Measurements from ENCODE around the gene EDEM2.
"Not testable (repeated sequence)": the region's sequence is repeated elsewhere in the genome, so short reads cannot be mapped to it uniquely, and the experiment has no call there.

EDEM2 gene

DNA sequence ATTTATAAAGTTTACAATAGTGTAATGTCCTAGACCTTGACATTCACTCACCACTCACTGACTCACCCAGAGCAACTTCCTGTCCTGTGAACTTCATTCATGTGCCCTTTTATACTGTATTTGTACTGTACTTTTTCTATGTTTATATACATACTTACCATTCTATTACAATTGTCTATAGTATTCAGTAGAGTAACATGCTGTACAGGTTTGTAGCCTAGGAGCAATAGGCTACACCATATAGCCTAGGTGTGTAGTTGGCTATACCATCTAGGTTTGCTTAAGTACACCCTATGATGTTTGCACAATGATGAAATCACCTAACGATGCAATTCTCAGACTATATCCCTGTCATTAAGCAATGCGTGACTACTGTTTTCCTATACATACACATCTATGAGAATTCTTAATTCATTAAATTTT lies 17.5 kb downstream of the EDEM2 start:
- no peak for DNase-seq (ENCODE audit: low spot score)

GRCh38 chr20:35125753-35126152 lies 21.4 kb downstream of the EDEM2 start:
- DNase-seq (ENCODE audit: low spot score), result no peak

DNA sequence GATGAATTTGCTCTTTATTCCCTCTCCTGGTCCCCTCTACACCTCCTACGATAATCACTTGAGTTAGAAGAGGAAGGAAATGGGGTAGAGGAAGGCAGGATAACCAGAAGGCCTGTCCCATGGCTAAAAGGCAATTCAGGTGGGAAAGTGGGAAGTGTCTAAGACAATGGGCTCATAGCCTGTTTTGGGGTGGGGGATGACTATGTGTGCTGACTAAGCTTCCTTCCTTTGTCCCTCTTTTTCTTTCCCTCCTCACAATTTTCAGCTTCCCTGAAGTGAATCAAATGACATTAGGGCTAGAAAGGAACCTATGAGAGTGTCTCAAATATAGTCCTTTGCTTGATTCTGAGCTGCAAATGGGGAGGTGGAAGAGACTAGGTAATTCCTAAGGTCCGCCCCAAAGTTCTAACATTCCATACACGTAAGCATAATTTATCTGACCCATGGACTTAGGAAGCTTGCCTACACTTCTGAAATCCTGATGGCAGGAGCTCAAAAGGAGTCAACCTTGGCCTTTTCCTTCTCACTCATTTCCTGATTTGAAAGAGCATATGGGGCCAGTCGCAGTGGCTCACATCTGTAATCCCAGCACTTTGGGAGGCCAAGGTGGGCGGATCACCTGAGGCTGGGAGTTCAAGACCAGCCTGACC lies 24.3 kb downstream of the EDEM2 start:
- no peak for DNase-seq (ENCODE audit: low spot score)

DNA sequence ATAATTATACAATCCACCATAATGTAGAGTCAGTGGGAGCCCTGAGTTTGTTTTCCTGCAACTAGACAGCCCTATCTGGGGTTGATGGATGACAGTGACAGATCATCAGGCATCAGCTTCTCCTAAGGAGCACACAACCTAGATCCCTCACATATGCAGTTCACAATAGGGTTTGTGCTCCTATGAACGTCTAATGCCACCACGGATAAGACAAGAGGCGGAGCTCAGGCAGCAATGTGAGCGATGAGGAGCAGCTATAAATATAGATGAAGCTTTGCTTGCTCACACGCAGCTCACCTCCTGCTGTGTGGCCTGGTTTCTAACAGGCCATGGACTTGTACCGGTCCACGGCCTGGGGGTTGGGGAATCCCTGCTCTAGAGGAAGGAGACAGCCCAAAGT lies 25.9 kb downstream of the EDEM2 start:
- no peak for DNase-seq (ENCODE audit: low spot score)

GRCh38 chr20:35120012-35120701 lies 27.0 kb downstream of the EDEM2 start:
- DNase-seq (ENCODE audit: low spot score), result no peak

GRCh38 chr20:35117629-35118028 lies 29.5 kb downstream of the EDEM2 start:
- no peak for DNase-seq (ENCODE audit: low spot score)

GRCh38 chr20:35117196-35117595 lies 29.9 kb downstream of the EDEM2 start:
- DNase-seq (ENCODE audit: low spot score), result no peak

DNA sequence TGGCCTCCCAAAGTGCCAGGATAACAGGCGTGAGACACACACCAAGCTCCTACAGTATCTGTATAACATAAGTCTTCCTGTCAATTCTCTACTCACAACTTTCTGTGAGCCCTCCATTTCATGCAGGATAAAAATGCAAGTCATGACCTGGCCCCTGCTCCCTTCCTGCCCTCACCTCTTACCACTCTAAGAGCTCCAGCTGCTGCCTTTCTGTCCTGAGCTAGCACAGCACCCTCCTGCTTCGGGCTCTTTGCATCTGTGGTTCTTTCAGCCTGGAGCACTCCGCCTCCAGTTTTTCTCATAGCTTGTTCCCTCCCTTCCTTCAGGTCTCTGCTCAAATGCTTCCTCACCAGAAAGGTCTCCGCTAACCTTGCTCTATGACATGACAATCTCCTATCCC lies 30.9 kb downstream of the EDEM2 start:
- DNase-seq (ENCODE audit: low spot score), result no peak

- no peak for DNase-seq (ENCODE audit: low spot score)
Measured at GRCh38 chr20:35115606-35116005, 31.5 kb downstream of the EDEM2 start.

DNA sequence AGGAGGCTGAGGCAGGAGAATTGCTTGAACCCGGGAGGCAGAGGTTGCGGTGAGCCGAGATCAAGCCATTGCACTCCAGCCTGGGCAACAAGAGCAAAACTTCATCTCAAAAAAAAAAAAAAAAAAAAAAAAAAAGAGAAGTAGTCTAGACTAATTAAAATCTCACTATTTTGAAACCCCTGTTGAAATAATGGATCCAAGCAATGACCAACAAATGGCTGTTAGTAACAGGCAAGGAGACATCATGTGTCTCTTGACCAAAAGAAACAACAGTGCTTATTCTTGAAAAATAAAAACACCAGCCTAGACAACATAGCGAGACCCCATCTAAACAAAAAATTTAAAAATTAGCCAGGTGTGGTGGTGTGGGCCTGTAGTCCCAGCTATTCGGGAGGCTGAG lies 34.9 kb downstream of the EDEM2 start:
- not testable (repeated sequence) for DNase-seq (ENCODE audit: low spot score)

GRCh38 chr20:35111141-35111888 lies 35.8 kb downstream of the EDEM2 start:
- no peak for DNase-seq (ENCODE audit: low spot score)

DNA sequence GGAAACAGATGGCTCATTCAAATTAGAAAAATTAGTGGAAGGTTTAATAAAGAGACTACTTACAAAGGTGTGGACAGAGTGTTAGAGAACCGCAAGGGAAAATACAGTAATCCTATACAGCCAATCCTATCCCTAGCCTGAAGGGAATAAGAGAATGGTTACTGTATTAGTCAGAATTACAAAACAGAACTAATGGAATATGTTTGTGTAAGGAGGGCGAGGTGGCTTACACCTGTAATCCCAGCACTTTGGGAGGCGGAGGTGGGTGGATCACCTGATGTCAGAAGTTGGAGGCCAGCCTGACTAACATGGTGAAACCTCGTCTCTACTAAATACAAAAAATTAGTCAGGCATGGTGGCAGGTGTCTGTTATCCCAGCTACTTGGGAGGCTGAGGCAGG lies 38.2 kb downstream of the EDEM2 start:
- no peak for DNase-seq (ENCODE audit: low spot score)

DNA sequence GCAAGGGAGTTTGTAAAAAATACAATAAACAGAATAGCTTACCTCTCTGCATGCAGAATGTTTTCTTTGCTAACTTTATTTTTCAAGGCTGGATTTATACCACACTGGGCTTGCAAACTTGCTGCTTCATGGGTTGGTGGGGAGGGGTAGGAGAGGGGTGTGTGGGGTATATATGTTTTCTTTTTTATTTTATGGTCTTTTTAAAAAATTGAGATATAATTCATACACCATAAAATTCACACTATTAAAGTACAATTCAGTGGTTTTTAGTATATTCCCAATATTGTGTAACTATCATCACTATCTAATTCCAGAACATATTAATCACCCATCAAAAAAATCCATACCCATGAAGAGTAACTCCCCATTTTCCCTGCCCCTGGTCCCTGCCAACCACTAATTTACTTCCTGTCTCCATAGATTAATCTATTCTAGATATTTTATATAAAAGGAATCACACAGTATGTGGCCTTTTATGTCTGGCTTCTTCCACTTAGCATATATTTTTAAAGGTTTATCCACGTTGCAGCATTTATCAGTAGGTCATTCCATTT lies 40.2 kb downstream of the EDEM2 start:
- no peak for DNase-seq (ENCODE audit: low spot score)

DNA sequence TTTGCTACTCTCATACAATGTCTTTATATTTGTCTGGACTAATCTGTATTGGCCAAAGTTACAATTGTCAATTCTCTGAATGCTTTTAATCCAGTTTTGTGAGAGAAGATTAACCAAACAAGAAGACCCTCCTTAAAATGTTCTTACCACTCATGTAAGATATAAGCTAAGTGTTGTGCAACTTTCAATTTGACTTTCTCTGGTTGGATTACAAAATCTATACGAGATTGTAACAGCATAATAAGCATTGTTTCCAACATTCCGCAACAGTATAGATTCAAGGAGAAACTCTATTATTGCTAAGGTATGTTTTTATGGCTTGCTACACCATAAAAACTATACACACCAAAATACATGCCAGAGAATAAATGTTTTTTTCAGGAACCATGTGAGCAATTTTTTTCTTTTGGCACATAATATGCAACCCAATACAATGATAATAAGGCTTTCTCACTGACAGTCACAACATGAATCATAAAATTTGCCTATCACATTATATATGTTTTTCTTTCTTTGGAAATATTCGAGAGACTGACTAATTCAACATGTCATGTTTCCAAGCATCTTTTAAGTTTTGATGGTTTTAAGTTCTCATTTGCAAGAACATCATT lies 42.3 kb downstream of the EDEM2 start:
- DNase-seq (ENCODE audit: low spot score), result no peak

DNA sequence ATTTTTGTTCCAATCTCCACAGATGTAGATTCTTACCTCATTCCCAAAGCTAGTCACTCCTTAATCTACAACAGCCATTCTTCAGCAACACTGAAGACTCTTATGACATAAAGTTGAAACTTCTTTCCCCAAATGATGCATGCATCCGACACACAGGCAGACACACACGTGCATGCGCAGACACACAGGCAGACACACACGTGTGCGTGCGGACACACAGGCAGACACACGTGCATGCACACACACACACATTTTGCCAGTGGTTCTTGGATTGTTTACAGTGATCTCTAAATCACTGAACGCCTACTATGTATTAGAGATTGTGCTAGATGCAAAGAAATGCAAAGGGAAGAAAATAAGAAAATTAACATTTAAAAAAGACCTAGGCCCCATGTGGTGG lies 45.5 kb downstream of the EDEM2 start:
- DNase-seq (ENCODE audit: low spot score), result no peak

- no peak for DNase-seq (ENCODE audit: low spot score)
Measured at GRCh38 chr20:35093267-35093884, 53.8 kb downstream of the EDEM2 start.

DNA sequence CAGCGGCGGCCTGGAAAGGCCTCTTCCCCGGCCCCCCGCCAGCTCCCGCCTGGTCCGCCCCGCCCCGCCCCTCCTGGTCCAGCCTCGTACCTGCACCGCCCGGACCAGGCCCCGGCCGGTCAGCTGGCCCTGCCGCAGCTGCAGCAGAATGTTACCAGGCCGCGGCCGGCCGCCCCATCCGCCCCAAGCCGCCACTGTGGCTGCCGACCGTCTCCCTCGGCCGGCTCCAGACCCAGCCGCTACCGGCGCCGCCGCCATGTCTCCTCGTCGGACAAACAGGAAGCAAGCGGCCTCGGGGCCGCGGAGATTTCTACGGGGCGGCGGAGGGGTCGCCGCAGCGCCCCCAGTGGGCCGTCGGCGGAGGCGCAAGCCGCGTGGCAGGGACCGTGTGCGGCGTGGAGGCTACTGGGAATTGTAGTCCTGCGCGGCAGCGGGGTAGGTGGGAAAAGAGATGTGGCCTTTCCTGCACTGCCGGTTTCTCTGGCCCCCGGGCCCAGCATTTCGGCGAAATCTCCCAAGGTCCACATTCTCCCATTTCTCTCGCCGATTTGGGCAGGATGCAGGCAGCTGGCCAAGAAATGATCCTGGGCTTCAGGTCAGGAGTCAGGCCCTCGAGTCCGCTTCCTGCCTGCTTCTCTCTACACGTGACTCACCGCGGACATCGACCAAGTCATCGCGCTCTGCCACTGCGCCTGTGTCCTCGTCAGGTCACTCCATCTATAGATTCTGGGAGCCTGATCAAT lies 54.4 kb downstream of the EDEM2 start, which contains the start of gene TRPC4AP:
Gene TRPC4AP (minus strand): TSS at position 284 of the 743 bp plus-strand sequence. CDS start 26 bp downstream, at position 258.
- DNase-seq (ENCODE audit: low spot score), result peak; percentile 94

GRCh38 chr20:35091816-35092523 lies 55.2 kb downstream of the EDEM2 start:
- DNase-seq (ENCODE audit: low spot score), result peak; percentile 41

- DNase-seq (ENCODE audit: low spot score), result no peak
Measured at GRCh38 chr20:35088231-35089145, 58.6 kb downstream of the EDEM2 start.

Measured in SK-N-DZ (cell line).